HCT116 (cell line): ENCODE measurements around the gene CHST15.

ENCODE experiments used
- CEBPB ChIP-seq: IDR thresholded peaks from 2 replicates; pipeline ENCODE4 v1.6.1; 2012; ENCODE audit warnings: low read depth
- JUND ChIP-seq: IDR thresholded peaks from 2 replicates; pipeline ENCODE4 v1.6.1; 2012
- MAX ChIP-seq: IDR thresholded peaks from 2 replicates; pipeline ENCODE4 v1.6.1; 2012
- POLR2A ChIP-seq: IDR thresholded peaks from 2 replicates; pipeline ENCODE4 v1.7.0; 2011; ENCODE audit warnings: borderline replicate concordance; ENCODE audit not compliant: insufficient read depth, insufficient read length; ENCODE audit errors: extremely low read depth
- POLR2AphosphoS5 ChIP-seq: IDR thresholded peaks from 2 replicates; pipeline ENCODE4 v1.6.1; 2011; ENCODE audit warnings: mild to moderate bottlenecking, low read depth, low read length, moderate library complexity
- SRF ChIP-seq: IDR thresholded peaks from 2 replicates; pipeline ENCODE4 v1.6.1; 2012; ENCODE audit warnings: low read depth
- YY1 ChIP-seq: IDR thresholded peaks from 2 replicates; pipeline ENCODE4 v1.6.1; 2011; ENCODE audit warnings: low read length, low read depth, moderate library complexity, mild to moderate bottlenecking; ENCODE audit not compliant: insufficient replicate concordance; ENCODE audit errors: extremely low read depth
- ZNF274 ChIP-seq: fragments of 200-500 bp; sonication (Bioruptor generic); IDR thresholded peaks from 2 replicates; pipeline ENCODE4 v1.6.1; 2014; ENCODE audit warnings: mild to moderate bottlenecking, low read depth, low read length, inconsistent platforms
- TF ChIP-seq, protein P1 (sequence below), 3 experiments: fragments of 200-600 bp in 1 of 3; sonication (generic) in 1 of 3; IDR thresholded peaks in 2 of 3; conservative IDR thresholded peaks in 1 of 3; 2 replicates each; pipeline ENCODE4 v1.5.1; 2012 to 2017; ENCODE audit warnings: low read depth in 2 of 3, low read length in 2 of 3, antibody characterized with exemption in 1 of 3, borderline replicate concordance in 1 of 3, control low read depth in 1 of 3, mild to moderate bottlenecking in 1 of 3, mixed read lengths in 1 of 3, mixed run types in 1 of 3, moderate library complexity in 1 of 3; ENCODE audit not compliant: insufficient read depth in 1 of 3
- TF ChIP-seq, protein P2 (sequence below): IDR thresholded peaks from 2 replicates; pipeline ENCODE4 v1.6.1; 2012
- TF ChIP-seq, protein P3 (sequence below): IDR thresholded peaks from 2 replicates; pipeline ENCODE4 v1.6.1; 2012; ENCODE audit warnings: low read depth

- TF ChIP-seq, protein P1, sequence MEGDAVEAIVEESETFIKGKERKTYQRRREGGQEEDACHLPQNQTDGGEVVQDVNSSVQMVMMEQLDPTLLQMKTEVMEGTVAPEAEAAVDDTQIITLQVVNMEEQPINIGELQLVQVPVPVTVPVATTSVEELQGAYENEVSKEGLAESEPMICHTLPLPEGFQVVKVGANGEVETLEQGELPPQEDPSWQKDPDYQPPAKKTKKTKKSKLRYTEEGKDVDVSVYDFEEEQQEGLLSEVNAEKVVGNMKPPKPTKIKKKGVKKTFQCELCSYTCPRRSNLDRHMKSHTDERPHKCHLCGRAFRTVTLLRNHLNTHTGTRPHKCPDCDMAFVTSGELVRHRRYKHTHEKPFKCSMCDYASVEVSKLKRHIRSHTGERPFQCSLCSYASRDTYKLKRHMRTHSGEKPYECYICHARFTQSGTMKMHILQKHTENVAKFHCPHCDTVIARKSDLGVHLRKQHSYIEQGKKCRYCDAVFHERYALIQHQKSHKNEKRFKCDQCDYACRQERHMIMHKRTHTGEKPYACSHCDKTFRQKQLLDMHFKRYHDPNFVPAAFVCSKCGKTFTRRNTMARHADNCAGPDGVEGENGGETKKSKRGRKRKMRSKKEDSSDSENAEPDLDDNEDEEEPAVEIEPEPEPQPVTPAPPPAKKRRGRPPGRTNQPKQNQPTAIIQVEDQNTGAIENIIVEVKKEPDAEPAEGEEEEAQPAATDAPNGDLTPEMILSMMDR (IDR thresholded peaks at IDR 0.05 in 2 of 3, conservative IDR thresholded peaks at IDR 0.05 in 1 of 3; ENCODE audit: borderline replicate concordance in 1 of 3, insufficient read depth in 1 of 3, low read depth in 2 of 3, low read length in 2 of 3), result no peak
- TF ChIP-seq, protein P2, sequence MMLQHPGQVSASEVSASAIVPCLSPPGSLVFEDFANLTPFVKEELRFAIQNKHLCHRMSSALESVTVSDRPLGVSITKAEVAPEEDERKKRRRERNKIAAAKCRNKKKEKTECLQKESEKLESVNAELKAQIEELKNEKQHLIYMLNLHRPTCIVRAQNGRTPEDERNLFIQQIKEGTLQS, result no peak
- TF ChIP-seq, protein P3, sequence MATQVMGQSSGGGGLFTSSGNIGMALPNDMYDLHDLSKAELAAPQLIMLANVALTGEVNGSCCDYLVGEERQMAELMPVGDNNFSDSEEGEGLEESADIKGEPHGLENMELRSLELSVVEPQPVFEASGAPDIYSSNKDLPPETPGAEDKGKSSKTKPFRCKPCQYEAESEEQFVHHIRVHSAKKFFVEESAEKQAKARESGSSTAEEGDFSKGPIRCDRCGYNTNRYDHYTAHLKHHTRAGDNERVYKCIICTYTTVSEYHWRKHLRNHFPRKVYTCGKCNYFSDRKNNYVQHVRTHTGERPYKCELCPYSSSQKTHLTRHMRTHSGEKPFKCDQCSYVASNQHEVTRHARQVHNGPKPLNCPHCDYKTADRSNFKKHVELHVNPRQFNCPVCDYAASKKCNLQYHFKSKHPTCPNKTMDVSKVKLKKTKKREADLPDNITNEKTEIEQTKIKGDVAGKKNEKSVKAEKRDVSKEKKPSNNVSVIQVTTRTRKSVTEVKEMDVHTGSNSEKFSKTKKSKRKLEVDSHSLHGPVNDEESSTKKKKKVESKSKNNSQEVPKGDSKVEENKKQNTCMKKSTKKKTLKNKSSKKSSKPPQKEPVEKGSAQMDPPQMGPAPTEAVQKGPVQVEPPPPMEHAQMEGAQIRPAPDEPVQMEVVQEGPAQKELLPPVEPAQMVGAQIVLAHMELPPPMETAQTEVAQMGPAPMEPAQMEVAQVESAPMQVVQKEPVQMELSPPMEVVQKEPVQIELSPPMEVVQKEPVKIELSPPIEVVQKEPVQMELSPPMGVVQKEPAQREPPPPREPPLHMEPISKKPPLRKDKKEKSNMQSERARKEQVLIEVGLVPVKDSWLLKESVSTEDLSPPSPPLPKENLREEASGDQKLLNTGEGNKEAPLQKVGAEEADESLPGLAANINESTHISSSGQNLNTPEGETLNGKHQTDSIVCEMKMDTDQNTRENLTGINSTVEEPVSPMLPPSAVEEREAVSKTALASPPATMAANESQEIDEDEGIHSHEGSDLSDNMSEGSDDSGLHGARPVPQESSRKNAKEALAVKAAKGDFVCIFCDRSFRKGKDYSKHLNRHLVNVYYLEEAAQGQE, result no peak
- TF ChIP-seq JUND, result no peak
- no peak for TF ChIP-seq MAX
- no peak for TF ChIP-seq POLR2A
- TF ChIP-seq POLR2AphosphoS5, result no peak
- no peak for TF ChIP-seq ZNF274
- no peak for TF ChIP-seq CEBPB
- TF ChIP-seq YY1, result no peak
- TF ChIP-seq SRF, result no peak
Observed at GRCh38 chr10:124012991-124013390, 80.4 kb downstream of the CHST15 start.
